Astrocyte of the cerebellum (primary cell): ENCODE measurements around the gene BANF2.

Source experiments
- DNase-seq: peaks from one replicate; pipeline ENCODE4 v3.0.0-alpha.2; 2011; ENCODE audit warnings: low read depth
- H3K4me3 ChIP-seq: 2 replicates; pipeline ENCODE4 v1.5.1; 2011; ENCODE audit warnings: mild to moderate bottlenecking, low read depth, low read length, moderate library complexity
- in situ Hi-C: cut with HindIII; loops from 2 replicates; pipeline ENCODE4 v1.10.0; 2017; ENCODE audit warnings: low sequenced_read_pairs
- TF ChIP-seq, protein P1 (sequence below): IDR thresholded peaks from 2 replicates; pipeline ENCODE4 v1.5.1; 2012; ENCODE audit warnings: low read length, low read depth, moderate library complexity, mild to moderate bottlenecking; ENCODE audit errors: missing control alignments

Gene BANF2

DNA sequence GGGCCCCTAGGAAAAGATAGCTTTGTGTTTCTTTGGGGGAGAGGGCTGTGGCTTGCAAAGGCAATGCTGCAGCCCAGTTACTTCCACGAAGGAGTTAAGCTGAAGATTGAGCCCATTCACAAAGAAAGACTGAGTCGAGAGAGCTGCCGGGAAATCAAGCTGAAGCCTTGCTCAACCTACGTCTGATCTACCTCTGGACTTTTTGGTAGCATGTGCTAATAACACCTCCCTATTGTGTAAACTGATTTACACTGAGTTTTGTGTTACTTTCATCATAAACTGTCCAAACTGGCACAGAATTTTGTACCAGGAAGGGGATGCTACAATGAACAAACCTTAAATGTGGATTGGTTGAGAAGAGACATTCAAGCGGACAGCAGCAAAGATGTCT lies 23.5 kb downstream of the BANF2 start:
- TF ChIP-seq, protein P1, sequence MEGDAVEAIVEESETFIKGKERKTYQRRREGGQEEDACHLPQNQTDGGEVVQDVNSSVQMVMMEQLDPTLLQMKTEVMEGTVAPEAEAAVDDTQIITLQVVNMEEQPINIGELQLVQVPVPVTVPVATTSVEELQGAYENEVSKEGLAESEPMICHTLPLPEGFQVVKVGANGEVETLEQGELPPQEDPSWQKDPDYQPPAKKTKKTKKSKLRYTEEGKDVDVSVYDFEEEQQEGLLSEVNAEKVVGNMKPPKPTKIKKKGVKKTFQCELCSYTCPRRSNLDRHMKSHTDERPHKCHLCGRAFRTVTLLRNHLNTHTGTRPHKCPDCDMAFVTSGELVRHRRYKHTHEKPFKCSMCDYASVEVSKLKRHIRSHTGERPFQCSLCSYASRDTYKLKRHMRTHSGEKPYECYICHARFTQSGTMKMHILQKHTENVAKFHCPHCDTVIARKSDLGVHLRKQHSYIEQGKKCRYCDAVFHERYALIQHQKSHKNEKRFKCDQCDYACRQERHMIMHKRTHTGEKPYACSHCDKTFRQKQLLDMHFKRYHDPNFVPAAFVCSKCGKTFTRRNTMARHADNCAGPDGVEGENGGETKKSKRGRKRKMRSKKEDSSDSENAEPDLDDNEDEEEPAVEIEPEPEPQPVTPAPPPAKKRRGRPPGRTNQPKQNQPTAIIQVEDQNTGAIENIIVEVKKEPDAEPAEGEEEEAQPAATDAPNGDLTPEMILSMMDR: no peak
- in situ Hi-C loops: no loop called here
- no peak overlapping the region for H3K4me3 ChIP-seq
- DNase-seq: no peak

GRCh38 chr20:17725094-17725835 lies 25.5 kb downstream of the BANF2 start:
- TF ChIP-seq, protein P1: no peak

DNA sequence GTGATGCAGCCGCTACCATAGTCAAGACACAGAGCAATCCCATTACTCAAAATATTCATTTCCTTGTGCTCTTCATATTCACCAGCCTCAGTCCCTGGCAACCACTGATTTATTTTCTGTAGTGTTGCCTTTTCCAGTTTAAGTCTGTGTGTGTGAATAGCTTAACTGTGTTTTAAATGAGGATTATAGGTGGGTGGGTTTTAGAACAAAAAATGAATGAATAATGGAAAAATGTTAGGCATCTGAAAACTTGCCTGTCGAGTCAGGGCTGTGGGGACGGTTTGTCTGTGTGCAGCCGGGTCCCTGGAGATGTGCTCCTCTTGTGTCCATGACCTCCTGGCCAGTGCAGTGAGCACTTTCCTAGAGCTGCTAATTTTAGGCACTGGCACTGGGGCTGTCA lies 27.1 kb downstream of the BANF2 start:
- H3K4me3 ChIP-seq: no peak overlapping the region
- TF ChIP-seq, protein P1: no peak
- no peak for DNase-seq
- in situ Hi-C loops: no loop called here

More at GRCh38 chr20:17725094-17725835, 25.5 kb downstream of the BANF2 start:
- no peak for DNase-seq
- in situ Hi-C loops: no loop called here
- H3K4me3 ChIP-seq: no peak overlapping the region

- in situ Hi-C loops: no loop called here
- DNase-seq: no peak
- TF ChIP-seq, protein P1: no peak
- no peak overlapping the region for H3K4me3 ChIP-seq
These were observed 27.6 kb downstream of the BANF2 start for GRCh38 chr20:17727351-17727750.

GRCh38 chr20:17728074-17728473 lies 28.3 kb downstream of the BANF2 start:
- H3K4me3 ChIP-seq: no peak overlapping the region
- TF ChIP-seq, protein P1: no peak
- in situ Hi-C loops: no loop called here
- no peak for DNase-seq

GRCh38 chr20:17730071-17730470 lies 30.3 kb downstream of the BANF2 start:
- DNase-seq: no peak
- TF ChIP-seq, protein P1: no peak
- no peak overlapping the region for H3K4me3 ChIP-seq
- in situ Hi-C loops: no loop called here
